GM18907 (cell line): ENCODE data around the gene NAA11.
"Not testable (repeated sequence)": the region's sequence is repeated elsewhere in the genome, so short reads cannot be mapped to it uniquely, and the experiment has no call there.

Experiments
- ATAC-seq: cut with Tn5 transposase; IDR thresholded peaks from one replicate; pipeline ENCODE4 v1.9.1; 2021; ENCODE audit warnings: mild to moderate bottlenecking, moderate library complexity; ENCODE audit not compliant: unreplicated experiment

Gene NAA11

DNA sequence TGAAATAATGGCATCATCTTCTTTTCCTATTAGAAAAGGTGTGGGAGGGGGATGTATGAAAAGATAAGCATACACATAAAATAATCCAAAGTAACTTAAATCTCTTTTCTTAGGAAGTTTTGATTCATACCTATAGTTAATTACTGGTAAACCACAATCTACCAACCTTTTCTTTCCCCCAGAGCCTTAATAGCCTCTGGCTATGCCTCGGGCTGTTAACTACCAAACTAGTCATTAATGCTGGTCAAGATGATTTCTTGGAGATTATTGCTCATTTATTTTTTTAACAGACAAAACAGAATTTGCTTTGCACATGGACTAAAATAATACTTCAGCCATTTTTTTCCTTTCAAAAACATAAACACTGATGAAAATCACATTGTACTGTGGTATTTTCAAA, 16.9 kb downstream of the NAA11 start:
- no peak for ATAC-seq

- ATAC-seq = no peak
Observed at GRCh38 chr4:79308137-79308536, 17.7 kb downstream of the NAA11 start.

DNA sequence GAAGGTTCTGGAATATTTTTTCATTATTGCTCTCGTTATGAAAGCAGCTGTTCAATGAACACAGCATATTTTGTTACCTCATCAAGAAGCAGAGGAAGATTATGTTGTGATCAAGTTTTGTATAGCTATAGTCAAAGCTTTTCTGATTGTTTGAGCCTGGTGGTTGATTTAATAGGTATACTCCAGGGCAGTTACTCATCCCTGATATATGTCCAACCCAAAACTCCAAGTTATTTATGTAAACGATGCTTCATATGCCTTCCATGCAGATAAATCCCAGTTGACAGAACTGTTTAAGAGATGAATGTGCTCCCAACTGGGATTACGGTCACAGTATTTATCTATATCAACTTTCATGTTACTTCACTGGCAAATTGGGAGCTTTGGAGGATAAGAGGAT, 19.1 kb downstream of the NAA11 start:
- ATAC-seq = no peak

- ATAC-seq = no peak
Observed at GRCh38 chr4:79300280-79300679, 25.6 kb downstream of the NAA11 start.

GRCh38 chr4:79298484-79298883, 27.4 kb downstream of the NAA11 start:
- ATAC-seq = no peak

- ATAC-seq = no peak
Observed at GRCh38 chr4:79298027-79298426, 27.8 kb downstream of the NAA11 start.

DNA sequence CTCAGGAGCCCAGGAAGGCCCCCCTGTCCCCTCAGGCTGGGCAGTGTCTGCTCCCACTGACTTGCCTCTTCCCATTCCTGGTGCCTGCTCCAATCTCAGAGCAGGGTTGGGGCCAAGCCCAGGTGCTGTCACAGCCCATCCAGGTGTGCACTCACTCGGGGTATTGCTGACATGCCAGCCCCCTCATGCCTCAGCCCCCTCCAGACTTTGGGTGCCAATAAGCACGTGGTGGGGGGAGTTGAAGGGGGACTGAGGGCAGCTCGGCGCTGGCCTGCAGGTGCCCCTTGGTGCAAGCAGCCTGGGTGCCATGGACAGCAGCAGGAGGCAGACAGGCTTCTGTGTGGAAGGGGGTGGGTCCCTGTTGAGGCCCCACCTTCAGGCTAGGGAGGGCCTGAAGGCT, 28.4 kb downstream of the NAA11 start:
- no peak for ATAC-seq

GRCh38 chr4:79296768-79297428, 29.0 kb downstream of the NAA11 start:
- ATAC-seq = no peak

DNA sequence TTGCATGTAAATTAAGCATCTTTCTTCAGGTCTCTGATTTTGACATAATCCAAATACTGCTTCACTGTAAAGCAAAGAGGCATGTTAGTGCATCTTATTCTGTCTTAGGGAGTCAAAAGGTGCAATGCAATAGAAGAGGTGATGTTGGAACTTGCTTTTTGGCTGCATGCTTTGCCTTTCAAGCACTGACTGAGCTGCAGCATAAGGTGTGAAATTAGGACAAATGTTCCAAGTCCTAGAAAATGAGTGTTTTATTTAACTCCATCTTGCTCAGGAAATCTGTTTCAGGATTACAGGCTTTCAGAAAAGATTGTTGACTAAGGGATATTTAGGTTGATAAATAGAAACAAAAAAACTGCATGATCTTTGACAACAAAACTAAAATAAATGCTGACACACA, 30.8 kb downstream of the NAA11 start:
- no peak for ATAC-seq

GRCh38 chr4:79294064-79294463, 31.8 kb downstream of the NAA11 start:
- ATAC-seq = no peak

DNA sequence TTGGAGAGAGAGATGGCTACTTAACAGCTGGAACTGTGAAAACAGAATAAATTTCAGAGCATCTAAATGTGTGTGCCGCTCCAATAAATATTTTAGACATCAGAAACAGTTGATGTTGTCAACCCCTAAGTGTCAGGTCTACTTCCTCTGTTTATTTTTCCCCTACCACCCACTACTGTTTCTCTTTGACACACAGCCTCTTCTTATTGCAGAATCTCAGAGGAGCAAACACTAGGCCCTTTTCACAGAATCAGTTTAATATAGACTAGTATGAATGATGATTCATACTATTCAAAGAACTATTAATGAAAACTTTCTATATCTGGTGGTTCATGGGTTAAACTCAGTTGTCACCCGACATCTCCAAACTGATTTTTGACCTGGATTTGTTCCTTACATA, 33.9 kb downstream of the NAA11 start:
- no peak for ATAC-seq

GRCh38 chr4:79290376-79290775, 35.5 kb downstream of the NAA11 start:
- no peak for ATAC-seq

- ATAC-seq = no peak
Observed at GRCh38 chr4:79288185-79288584, 37.7 kb downstream of the NAA11 start.

DNA sequence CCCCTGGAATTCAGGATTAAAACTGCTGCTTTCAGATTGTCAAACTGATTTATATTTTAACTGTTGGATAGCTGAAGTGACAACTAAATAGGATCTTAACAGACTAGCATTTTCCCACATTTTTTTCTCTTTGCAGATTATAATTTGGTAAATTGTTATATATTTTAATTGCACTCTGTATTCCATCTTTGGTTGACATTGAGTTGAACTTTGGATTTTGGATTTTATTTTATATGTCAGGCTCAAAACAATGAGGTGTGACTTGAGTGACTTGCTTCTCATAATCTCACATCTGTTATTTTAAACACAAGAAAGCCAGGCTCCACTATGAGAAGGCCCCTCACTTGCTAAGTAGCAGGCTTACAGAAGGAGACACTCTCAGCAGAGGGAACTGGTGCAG, 38.1 kb downstream of the NAA11 start:
- no peak for ATAC-seq

DNA sequence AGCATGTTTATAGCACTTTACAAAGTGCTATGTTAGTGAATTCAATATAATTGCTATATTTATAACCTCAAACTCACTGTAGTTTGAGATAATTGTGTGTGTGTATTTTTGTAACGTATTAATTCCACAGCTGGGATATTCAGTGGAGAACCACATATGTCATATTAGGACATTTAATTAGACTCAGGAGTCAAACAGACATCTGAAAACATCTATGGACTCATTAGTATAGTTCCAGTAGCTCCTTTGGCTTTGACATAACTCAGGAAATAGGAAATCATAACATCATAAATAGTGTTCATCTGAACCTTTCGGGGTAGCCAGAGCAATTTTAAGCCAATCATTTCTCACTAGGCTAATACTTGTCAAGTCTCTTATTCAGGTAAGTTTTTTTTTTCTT, 38.8 kb downstream of the NAA11 start:
- ATAC-seq = no peak

DNA sequence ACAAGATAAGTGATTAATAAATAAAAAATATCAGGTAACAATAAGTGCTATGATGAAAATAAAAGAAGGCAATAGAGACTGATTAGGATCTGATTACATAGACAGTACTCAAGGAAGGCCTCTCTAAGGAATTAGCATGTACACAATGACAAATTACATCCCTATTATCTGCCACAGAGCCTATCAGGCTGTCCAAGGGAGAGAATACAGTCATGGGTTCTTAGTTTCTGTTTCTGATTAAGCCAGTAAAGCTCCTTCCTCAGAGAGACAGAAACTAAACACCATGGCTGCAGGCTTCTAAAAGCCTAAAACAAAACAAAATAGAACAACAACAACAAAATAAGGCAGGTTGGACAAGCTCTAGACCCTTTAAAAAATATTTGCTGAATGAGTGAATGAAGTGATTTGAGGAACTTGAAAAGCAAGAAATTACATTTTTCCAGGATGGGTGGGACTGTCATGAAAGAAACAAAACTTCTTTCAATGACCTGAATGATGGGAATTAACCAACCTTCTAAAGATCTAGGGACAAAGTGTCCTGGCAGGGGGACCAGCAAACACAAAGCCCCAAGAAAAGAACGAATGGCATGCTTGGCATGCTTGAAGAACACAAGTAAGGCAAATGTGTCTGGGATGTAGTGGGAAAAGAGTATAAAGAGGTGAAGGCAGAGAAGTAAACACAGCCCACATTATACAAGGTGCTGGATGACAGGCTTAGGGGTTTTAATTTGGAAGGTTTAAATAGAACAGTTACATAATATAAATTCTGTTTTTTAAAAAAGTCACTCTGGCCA, 44.1 kb downstream of the NAA11 start:
- ATAC-seq = no peak

DNA sequence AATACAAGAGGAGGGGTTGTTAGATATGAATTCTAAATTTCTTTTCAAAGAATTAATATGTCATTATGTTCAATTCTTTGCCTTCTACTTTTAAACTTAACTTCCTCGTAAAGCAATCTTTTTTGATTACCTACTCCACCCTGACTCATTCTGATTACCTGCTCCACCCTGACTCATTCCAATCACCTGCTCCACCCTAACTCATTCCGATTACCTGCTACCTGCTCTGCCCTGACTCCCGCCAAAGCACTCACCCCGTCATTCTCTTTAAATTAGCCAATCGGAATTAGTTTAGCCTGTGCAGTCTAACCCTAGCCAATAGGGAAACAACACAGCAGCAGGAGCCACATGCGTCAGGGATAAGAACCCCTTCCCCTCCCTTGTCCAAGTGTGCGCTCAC, 48.4 kb downstream of the NAA11 start:
- ATAC-seq = not testable (repeated sequence)

DNA sequence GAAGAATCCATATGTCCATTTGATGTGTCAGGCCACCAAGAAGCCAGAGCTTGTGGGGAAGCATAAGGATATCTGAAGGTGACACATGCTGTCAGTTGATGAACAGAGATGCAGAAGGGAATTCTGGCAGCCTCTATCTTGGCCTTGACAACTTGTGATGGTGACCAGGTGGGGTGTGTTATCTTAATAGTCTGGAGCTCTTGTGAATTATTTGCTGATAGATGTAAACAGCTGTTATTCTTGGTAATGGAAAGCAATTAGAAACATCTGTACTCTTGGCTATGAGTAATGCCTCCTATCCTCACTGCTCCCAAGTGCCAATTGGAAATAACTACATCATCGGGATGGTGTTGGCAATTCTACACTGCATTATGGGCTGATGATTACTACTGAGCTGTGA, 51.9 kb downstream of the NAA11 start:
- ATAC-seq = no peak

DNA sequence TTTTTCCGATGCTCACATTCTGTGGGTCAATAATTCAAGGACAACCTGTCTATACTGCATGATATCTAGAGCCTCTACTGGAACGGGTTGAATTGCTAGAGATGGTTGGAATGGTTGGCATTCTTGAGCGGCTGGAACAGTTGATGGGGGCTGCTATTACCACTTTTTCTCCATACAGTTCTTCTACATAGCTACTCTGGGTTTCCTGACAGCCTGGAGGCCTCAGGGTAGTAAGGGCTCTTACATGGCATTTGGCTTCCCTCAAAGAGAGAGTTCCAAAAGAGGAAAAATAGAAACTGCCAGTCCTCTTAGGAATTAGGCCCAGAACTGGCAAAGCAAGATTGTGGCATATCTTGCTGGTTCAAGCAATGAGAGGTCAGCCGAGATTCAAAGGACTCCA, 53.1 kb downstream of the NAA11 start:
- ATAC-seq = no peak

DNA sequence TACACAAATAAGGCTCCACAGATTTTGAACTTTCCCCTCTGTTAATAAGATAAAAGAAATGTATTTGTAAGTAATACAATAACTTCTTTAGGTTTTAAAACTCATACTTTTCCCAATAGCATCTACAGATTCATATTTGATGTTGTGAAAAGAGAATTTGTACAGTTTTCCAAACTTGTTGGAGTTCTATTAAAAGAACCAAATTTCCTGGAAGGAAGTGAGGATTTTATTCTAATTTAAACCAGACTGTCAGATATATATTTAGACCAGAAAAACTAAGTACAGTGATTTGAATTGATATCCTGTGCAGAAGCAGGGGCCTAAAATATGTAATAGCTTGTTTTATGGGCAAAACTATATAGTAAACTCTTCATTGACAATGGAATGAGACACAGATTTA, 53.7 kb downstream of the NAA11 start:
- no peak for ATAC-seq

GRCh38 chr4:79267671-79268070, 58.2 kb downstream of the NAA11 start:
- no peak for ATAC-seq
